GM23338 (cell line): ENCODE measurements around the gene CAP1. TPM values are rescaled to one million over a fixed set of nuclear protein-coding genes. Genes with fewer than 3 reads are reported as not detected.

Source experiments
- ATAC-seq: fragments of 200-7000 bp; cut with Tn5 transposase; 3 replicates; pipeline ENCODE4 v1.9.1; 2020
- DNase-seq: peaks from one replicate; pipeline ENCODE4 v3.0.0-alpha.2; 2015; ENCODE audit warnings: low spot score
- H2AFZ ChIP-seq: fragments of 200-600 bp; sonication (generic); 2 replicates; pipeline ENCODE4 v1.8.0; 2016; ENCODE audit warnings: antibody characterized with exemption, mild to moderate bottlenecking, moderate library complexity
- H3F3A ChIP-seq: fragments of 200-600 bp; sonication (generic); replicated peaks from 2 replicates; pipeline ENCODE4 v1.8.0; 2017; ENCODE audit warnings: antibody characterized with exemption, mixed run types, low read depth
- H3K27ac ChIP-seq: fragments of 200-600 bp; sonication (generic); 2 replicates; pipeline ENCODE4 v1.6.1; 2016; ENCODE audit warnings: low read depth
- H3K27me3 ChIP-seq: fragments of 200-600 bp; sonication (generic); 2 replicates; pipeline ENCODE4 v1.8.0; 2016; ENCODE audit warnings: mild to moderate bottlenecking, mixed run types, moderate library complexity; ENCODE audit not compliant: insufficient read depth
- H3K36me3 ChIP-seq: fragments of 200-600 bp; sonication (generic); 2 replicates; pipeline ENCODE4 v1.8.0; 2016; ENCODE audit warnings: mild to moderate bottlenecking; ENCODE audit not compliant: insufficient read depth
- H3K4me1 ChIP-seq: fragments of 200-600 bp; sonication (generic); 2 replicates; pipeline ENCODE4 v1.8.0; 2016; ENCODE audit warnings: mild to moderate bottlenecking, moderate library complexity; ENCODE audit not compliant: insufficient read depth
- H3K4me2 ChIP-seq: fragments of 200-600 bp; sonication (generic); 2 replicates; pipeline ENCODE4 v1.7.1; 2017; ENCODE audit warnings: mixed run types
- H3K4me3 ChIP-seq: fragments of 200-600 bp; sonication (generic); 2 replicates; pipeline ENCODE4 v1.6.1; 2016; ENCODE audit warnings: mixed run types
- H3K79me2 ChIP-seq: fragments of 200-600 bp; sonication (generic); replicated peaks from 2 replicates; pipeline ENCODE4 v1.8.0; 2017; ENCODE audit warnings: mild to moderate bottlenecking; ENCODE audit not compliant: insufficient read depth
- H3K9me2 ChIP-seq: fragments of 200-600 bp; sonication (generic); 2 replicates; pipeline ENCODE4 v1.8.0; 2017; ENCODE audit not compliant: insufficient read depth
- H4K20me1 ChIP-seq: fragments of 200-600 bp; sonication (generic); replicated peaks from 2 replicates; pipeline ENCODE4 v1.8.0; 2017; ENCODE audit warnings: mild to moderate bottlenecking; ENCODE audit not compliant: insufficient read depth
- H3K27ac Mint-ChIP-seq: 2 replicates; pipeline ENCODE4 v1.8.0; 2020; ENCODE audit warnings: inconsistent platforms, mild to moderate bottlenecking, moderate library complexity, mixed read lengths
- H3K27me3 Mint-ChIP-seq: 3 replicates; pipeline ENCODE4 v1.8.0; 2022; ENCODE audit warnings: low read depth, mild to moderate bottlenecking, moderate library complexity, mixed read lengths, inconsistent platforms; ENCODE audit not compliant: insufficient read depth, poor library complexity
- H3K36me3 Mint-ChIP-seq: 3 replicates; pipeline ENCODE4 v1.8.0; 2021; ENCODE audit warnings: low read depth, mild to moderate bottlenecking, inconsistent platforms, moderate library complexity, mixed read lengths
- H3K4me1 Mint-ChIP-seq: 3 replicates; pipeline ENCODE4 v1.8.0; 2020; ENCODE audit warnings: mild to moderate bottlenecking, inconsistent platforms, mixed read lengths
- H3K4me3 Mint-ChIP-seq: 3 replicates; pipeline ENCODE4 v1.8.0; 2021; ENCODE audit warnings: moderate library complexity, mild to moderate bottlenecking, inconsistent platforms, mixed read lengths
- H3K9me3 Mint-ChIP-seq: 3 replicates; pipeline ENCODE4 v1.8.0; 2020; ENCODE audit warnings: moderate library complexity, mild to moderate bottlenecking, inconsistent platforms, mixed read lengths
- CREB1 ChIP-seq: fragments of 250-450 bp; sonication (Bioruptor Pico); IDR thresholded peaks from 2 replicates; pipeline ENCODE4 v1.5.0; 2020; ENCODE audit warnings: low read depth, mild to moderate bottlenecking, moderate library complexity
- EZH2 ChIP-seq: fragments of 200-600 bp; sonication (generic); IDR thresholded peaks from one replicate; pipeline ENCODE4 v1.8.0; 2017; ENCODE audit warnings: antibody characterized with exemption, mild to moderate bottlenecking, low read depth; ENCODE audit not compliant: unreplicated experiment
- EZH2phosphoT487 ChIP-seq: fragments of 200-600 bp; sonication (generic); IDR thresholded peaks from one replicate; pipeline ENCODE4 v1.8.1; 2018; ENCODE audit warnings: antibody characterized with exemption; ENCODE audit not compliant: unreplicated experiment
- JUNB ChIP-seq: IDR thresholded peaks from one replicate; pipeline ENCODE4 v1.6.1; 2016; ENCODE audit warnings: antibody characterized with exemption; ENCODE audit not compliant: unreplicated experiment
- NANOG ChIP-seq: IDR thresholded peaks from 2 replicates; pipeline ENCODE4 v1.6.1; 2016; ENCODE audit warnings: antibody characterized with exemption, borderline replicate concordance
- POLR2AphosphoS5 ChIP-seq: IDR thresholded peaks from 2 replicates; pipeline ENCODE4 v1.6.1; 2016; ENCODE audit warnings: antibody characterized with exemption, low read depth
- STAT1 ChIP-seq: IDR thresholded peaks from one replicate; pipeline ENCODE4 v1.6.1; 2016; ENCODE audit warnings: antibody characterized with exemption; ENCODE audit not compliant: unreplicated experiment
- ZNF114 ChIP-seq: fragments of 250-450 bp; sonication (Bioruptor Pico); IDR thresholded peaks from 2 replicates; pipeline ENCODE4 v1.5.0; 2020; ENCODE audit warnings: mild to moderate bottlenecking, moderate library complexity
- ZNF331 ChIP-seq: fragments of 250-450 bp; sonication (Bioruptor Pico); IDR thresholded peaks from 2 replicates; pipeline ENCODE4 v1.5.0; 2020; ENCODE audit warnings: low read depth, mild to moderate bottlenecking, moderate library complexity
- polyA plus RNA-seq: library from polyadenylated mRNA; unstranded; fragments of >200 nt; fragmentation: Nextera tagmentation; extraction: Ambion mirVana; gene quantifications from 2 replicates; pipeline ENCODE4 v1.2.1, GENCODE V29; 2016
- total RNA-seq: library from RNA; depleted of rRNA; stranded (reverse); fragments of >200 nt; shearing (Covaris generic); gene quantifications from 2 replicates; pipeline ENCODE4 v1.2.3, GENCODE V29; 2014
- TF ChIP-seq, protein P1 (sequence below), 2 experiments: fragments of 200-600 bp in 1 of 2; sonication (generic) in 1 of 2; conservative IDR thresholded peaks; 2 replicates each; pipeline versions ENCODE4 v1.5.1 to v1.6.1; 2016 to 2017; ENCODE audit warnings: antibody characterized with exemption in 2 of 2, low read depth in 2 of 2, mild to moderate bottlenecking in 2 of 2, moderate library complexity in 1 of 2
- TF ChIP-seq, protein P2 (sequence below): fragments of 250-450 bp; sonication (Bioruptor Pico); IDR thresholded peaks from 2 replicates; pipeline ENCODE4 v1.5.0; 2020; ENCODE audit warnings: mild to moderate bottlenecking, moderate library complexity
- TF ChIP-seq, protein P3 (sequence below): IDR thresholded peaks from 2 replicates; pipeline ENCODE4 v1.6.1; 2016; ENCODE audit warnings: antibody characterized with exemption
- TF ChIP-seq, protein P4 (sequence below): IDR thresholded peaks from one replicate; pipeline ENCODE4 v1.6.1; 2018; ENCODE audit warnings: antibody characterized with exemption; ENCODE audit not compliant: unreplicated experiment

The CAP1 gene
- total and polyA plus RNA-seq, 2 experiments from 2014 or later, result 133 to 254 TPM

DNA sequence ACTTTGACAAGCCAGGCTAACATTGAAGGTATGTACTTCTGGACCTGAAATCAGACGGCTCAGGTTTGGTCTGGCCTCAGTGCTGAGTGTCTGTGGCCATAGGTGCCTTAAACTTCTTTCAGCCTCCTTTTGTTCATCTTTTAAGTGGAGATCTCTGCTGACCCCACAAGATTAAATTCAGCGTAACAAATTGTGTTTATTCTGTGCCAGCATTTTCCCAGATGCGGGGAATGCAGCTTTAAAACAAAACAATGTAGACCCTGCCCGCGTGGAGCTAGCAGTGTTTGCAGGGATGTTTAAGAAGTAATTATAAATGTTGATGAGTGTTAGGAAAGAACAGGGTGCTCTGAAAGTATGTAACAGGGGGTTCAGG, 923 bp downstream of the CAP1 start:
- H3K4me3 ChIP-seq, result peak overlapping the region; percentile 96
- H3K79me2 ChIP-seq, result peaks cover 58% of the 10 kb centered on the region
- H3K4me1 ChIP-seq, result peaks cover 13% of the 10 kb centered on the region
- H3K27me3 ChIP-seq, result no peaks in the 10 kb centered on the region
- Mint-ChIP-seq H3K4me1 (peaks cover 21% of the 10 kb centered on the region), H3K36me3 (peaks cover 24% of the 10 kb centered on the region), H3K27me3 (peaks cover 10% of the 10 kb centered on the region), H3K4me3 (peak overlapping the region; percentile 97), H3K27ac (peak overlapping the region; percentile 99), H3K9me3 (no peaks in the 10 kb centered on the region; the same call in 2 of the 3 replicates)
- no peak overlapping the region for H2AFZ ChIP-seq
- peak overlapping the region; percentile 96 for H3K4me2 ChIP-seq
- H3F3A ChIP-seq, result peaks cover 3% of the 10 kb centered on the region; the same call in 1 of the 2 replicates
- DNase-seq (no peak), ATAC-seq (no peak)
- no peak for TF ChIP-seq POLR2AphosphoS5
- TF ChIP-seq ZNF114, result no peak
- no peak for TF ChIP-seq STAT1
- no peak for TF ChIP-seq NANOG
- TF ChIP-seq ZNF331, result no peak
- no peak for TF ChIP-seq JUNB
- TF ChIP-seq, protein P1, sequence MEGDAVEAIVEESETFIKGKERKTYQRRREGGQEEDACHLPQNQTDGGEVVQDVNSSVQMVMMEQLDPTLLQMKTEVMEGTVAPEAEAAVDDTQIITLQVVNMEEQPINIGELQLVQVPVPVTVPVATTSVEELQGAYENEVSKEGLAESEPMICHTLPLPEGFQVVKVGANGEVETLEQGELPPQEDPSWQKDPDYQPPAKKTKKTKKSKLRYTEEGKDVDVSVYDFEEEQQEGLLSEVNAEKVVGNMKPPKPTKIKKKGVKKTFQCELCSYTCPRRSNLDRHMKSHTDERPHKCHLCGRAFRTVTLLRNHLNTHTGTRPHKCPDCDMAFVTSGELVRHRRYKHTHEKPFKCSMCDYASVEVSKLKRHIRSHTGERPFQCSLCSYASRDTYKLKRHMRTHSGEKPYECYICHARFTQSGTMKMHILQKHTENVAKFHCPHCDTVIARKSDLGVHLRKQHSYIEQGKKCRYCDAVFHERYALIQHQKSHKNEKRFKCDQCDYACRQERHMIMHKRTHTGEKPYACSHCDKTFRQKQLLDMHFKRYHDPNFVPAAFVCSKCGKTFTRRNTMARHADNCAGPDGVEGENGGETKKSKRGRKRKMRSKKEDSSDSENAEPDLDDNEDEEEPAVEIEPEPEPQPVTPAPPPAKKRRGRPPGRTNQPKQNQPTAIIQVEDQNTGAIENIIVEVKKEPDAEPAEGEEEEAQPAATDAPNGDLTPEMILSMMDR (conservative IDR thresholded peaks at IDR 0.05; ENCODE audit: low read depth in 2 of 2), result no peak
- TF ChIP-seq, protein P2, sequence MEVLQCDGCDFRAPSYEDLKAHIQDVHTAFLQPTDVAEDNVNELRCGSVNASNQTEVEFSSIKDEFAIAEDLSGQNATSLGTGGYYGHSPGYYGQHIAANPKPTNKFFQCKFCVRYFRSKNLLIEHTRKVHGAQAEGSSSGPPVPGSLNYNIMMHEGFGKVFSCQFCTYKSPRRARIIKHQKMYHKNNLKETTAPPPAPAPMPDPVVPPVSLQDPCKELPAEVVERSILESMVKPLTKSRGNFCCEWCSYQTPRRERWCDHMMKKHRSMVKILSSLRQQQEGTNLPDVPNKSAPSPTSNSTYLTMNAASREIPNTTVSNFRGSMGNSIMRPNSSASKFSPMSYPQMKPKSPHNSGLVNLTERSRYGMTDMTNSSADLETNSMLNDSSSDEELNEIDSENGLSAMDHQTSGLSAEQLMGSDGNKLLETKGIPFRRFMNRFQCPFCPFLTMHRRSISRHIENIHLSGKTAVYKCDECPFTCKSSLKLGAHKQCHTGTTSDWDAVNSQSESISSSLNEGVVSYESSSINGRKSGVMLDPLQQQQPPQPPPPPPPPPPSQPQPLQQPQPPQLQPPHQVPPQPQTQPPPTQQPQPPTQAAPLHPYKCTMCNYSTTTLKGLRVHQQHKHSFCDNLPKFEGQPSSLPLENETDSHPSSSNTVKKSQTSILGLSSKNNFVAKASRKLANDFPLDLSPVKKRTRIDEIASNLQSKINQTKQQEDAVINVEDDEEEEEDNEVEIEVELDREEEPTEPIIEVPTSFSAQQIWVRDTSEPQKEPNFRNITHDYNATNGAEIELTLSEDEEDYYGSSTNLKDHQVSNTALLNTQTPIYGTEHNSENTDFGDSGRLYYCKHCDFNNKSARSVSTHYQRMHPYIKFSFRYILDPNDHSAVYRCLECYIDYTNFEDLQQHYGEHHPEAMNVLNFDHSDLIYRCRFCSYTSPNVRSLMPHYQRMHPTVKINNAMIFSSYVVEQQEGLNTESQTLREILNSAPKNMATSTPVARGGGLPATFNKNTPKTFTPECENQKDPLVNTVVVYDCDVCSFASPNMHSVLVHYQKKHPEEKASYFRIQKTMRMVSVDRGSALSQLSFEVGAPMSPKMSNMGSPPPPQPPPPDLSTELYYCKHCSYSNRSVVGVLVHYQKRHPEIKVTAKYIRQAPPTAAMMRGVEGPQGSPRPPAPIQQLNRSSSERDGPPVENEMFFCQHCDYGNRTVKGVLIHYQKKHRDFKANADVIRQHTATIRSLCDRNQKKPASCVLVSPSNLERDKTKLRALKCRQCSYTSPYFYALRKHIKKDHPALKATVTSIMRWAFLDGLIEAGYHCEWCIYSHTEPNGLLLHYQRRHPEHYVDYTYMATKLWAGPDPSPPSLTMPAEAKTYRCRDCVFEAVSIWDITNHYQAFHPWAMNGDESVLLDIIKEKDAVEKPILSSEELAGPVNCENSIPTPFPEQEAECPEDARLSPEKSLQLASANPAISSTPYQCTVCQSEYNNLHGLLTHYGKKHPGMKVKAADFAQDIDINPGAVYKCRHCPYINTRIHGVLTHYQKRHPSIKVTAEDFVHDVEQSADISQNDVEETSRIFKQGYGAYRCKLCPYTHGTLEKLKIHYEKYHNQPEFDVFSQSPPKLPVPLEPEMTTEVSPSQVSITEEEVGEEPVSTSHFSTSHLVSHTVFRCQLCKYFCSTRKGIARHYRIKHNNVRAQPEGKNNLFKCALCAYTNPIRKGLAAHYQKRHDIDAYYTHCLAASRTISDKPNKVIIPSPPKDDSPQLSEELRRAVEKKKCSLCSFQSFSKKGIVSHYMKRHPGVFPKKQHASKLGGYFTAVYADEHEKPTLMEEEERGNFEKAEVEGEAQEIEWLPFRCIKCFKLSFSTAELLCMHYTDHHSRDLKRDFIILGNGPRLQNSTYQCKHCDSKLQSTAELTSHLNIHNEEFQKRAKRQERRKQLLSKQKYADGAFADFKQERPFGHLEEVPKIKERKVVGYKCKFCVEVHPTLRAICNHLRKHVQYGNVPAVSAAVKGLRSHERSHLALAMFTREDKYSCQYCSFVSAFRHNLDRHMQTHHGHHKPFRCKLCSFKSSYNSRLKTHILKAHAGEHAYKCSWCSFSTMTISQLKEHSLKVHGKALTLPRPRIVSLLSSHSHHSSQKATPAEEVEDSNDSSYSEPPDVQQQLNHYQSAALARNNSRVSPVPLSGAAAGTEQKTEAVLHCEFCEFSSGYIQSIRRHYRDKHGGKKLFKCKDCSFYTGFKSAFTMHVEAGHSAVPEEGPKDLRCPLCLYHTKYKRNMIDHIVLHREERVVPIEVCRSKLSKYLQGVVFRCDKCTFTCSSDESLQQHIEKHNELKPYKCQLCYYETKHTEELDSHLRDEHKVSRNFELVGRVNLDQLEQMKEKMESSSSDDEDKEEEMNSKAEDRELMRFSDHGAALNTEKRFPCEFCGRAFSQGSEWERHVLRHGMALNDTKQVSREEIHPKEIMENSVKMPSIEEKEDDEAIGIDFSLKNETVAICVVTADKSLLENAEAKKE (CRISPR knock-in tag), result no peak
- TF ChIP-seq, protein P3, sequence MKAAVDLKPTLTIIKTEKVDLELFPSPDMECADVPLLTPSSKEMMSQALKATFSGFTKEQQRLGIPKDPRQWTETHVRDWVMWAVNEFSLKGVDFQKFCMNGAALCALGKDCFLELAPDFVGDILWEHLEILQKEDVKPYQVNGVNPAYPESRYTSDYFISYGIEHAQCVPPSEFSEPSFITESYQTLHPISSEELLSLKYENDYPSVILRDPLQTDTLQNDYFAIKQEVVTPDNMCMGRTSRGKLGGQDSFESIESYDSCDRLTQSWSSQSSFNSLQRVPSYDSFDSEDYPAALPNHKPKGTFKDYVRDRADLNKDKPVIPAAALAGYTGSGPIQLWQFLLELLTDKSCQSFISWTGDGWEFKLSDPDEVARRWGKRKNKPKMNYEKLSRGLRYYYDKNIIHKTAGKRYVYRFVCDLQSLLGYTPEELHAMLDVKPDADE, result no peak
- no peak for TF ChIP-seq CREB1 (CRISPR knock-in tag)
- TF ChIP-seq EZH2, result no peak
- TF ChIP-seq EZH2phosphoT487, result no peak
- TF ChIP-seq, protein P4, sequence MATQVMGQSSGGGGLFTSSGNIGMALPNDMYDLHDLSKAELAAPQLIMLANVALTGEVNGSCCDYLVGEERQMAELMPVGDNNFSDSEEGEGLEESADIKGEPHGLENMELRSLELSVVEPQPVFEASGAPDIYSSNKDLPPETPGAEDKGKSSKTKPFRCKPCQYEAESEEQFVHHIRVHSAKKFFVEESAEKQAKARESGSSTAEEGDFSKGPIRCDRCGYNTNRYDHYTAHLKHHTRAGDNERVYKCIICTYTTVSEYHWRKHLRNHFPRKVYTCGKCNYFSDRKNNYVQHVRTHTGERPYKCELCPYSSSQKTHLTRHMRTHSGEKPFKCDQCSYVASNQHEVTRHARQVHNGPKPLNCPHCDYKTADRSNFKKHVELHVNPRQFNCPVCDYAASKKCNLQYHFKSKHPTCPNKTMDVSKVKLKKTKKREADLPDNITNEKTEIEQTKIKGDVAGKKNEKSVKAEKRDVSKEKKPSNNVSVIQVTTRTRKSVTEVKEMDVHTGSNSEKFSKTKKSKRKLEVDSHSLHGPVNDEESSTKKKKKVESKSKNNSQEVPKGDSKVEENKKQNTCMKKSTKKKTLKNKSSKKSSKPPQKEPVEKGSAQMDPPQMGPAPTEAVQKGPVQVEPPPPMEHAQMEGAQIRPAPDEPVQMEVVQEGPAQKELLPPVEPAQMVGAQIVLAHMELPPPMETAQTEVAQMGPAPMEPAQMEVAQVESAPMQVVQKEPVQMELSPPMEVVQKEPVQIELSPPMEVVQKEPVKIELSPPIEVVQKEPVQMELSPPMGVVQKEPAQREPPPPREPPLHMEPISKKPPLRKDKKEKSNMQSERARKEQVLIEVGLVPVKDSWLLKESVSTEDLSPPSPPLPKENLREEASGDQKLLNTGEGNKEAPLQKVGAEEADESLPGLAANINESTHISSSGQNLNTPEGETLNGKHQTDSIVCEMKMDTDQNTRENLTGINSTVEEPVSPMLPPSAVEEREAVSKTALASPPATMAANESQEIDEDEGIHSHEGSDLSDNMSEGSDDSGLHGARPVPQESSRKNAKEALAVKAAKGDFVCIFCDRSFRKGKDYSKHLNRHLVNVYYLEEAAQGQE, result no peak
- peak overlapping the region; percentile 73; the same call in 1 of the 2 replicates for H3K27ac ChIP-seq
- no peaks in the 10 kb centered on the region for H3K9me2 ChIP-seq
- H4K20me1 ChIP-seq, result peaks cover 42% of the 10 kb centered on the region
- H3K36me3 ChIP-seq, result no peaks in the 10 kb centered on the region
